HG03039 (cell line): Measurements from ENCODE around the gene EVC2.

ENCODE experiments used
- ATAC-seq: cut with Tn5 transposase; IDR thresholded peaks from one replicate; pipeline ENCODE4 v1.9.1; 2021; ENCODE audit warnings: mild to moderate bottlenecking, moderate library complexity; ENCODE audit not compliant: unreplicated experiment

Gene EVC2

GRCh38 chr4:5572114-5572513, 136.2 kb downstream of the EVC2 start:
- no peak for ATAC-seq

- ATAC-seq, result no peak
These were observed 136.7 kb downstream of the EVC2 start for GRCh38 chr4:5571646-5572045.

GRCh38 chr4:5569451-5569850, 138.9 kb downstream of the EVC2 start:
- ATAC-seq, result no peak

GRCh38 chr4:5568931-5569330, 139.4 kb downstream of the EVC2 start:
- no peak for ATAC-seq

GRCh38 chr4:5568336-5568735, 140.0 kb downstream of the EVC2 start:
- no peak for ATAC-seq

GRCh38 chr4:5566991-5567390, 141.4 kb downstream of the EVC2 start:
- ATAC-seq, result no peak

- ATAC-seq, result no peak
These were observed 141.8 kb downstream of the EVC2 start for GRCh38 chr4:5566526-5566925.

GRCh38 chr4:5563856-5564255, 144.5 kb downstream of the EVC2 start:
- no peak for ATAC-seq

- no peak for ATAC-seq
These were observed 145.9 kb downstream of the EVC2 start for GRCh38 chr4:5562476-5562875.

GRCh38 chr4:5561286-5561685, 147.1 kb downstream of the EVC2 start:
- ATAC-seq, result no peak

- ATAC-seq, result no peak
These were observed 149.9 kb downstream of the EVC2 start for GRCh38 chr4:5558502-5558901.

GRCh38 chr4:5554376-5554775, 154.0 kb downstream of the EVC2 start:
- no peak for ATAC-seq

- no peak for ATAC-seq
These were observed 154.6 kb downstream of the EVC2 start for GRCh38 chr4:5553801-5554200.

GRCh38 chr4:5552451-5552850, 155.9 kb downstream of the EVC2 start:
- ATAC-seq, result no peak

- ATAC-seq, result no peak
These were observed 160.6 kb downstream of the EVC2 start for GRCh38 chr4:5547651-5548249.

GRCh38 chr4:5545271-5545670, 163.1 kb downstream of the EVC2 start:
- no peak for ATAC-seq

- no peak for ATAC-seq
These were observed 163.6 kb downstream of the EVC2 start for GRCh38 chr4:5544762-5545161.

- ATAC-seq, result no peak
These were observed 164.7 kb downstream of the EVC2 start for GRCh38 chr4:5543681-5544080.

GRCh38 chr4:5541169-5541568, 167.2 kb downstream of the EVC2 start:
- ATAC-seq, result no peak

- no peak for ATAC-seq
These were observed 168.8 kb downstream of the EVC2 start for GRCh38 chr4:5539584-5539983.

GRCh38 chr4:5532100-5532499, 176.3 kb downstream of the EVC2 start:
- ATAC-seq, result no peak

GRCh38 chr4:5528031-5528436, 180.3 kb downstream of the EVC2 start:
- ATAC-seq, result no peak

GRCh38 chr4:5527211-5527610, 181.1 kb downstream of the EVC2 start:
- ATAC-seq, result no peak
